IPS-NIHi11 (cell line): ENCODE data around the gene DAZAP2.
"Not testable (repeated sequence)": the region's sequence is repeated elsewhere in the genome, so short reads cannot be mapped to it uniquely, and the experiment has no call there.

ENCODE experiments used
- DNase-seq: peaks from one replicate; pipeline ENCODE4 v3.0.0; 2012; ENCODE audit warnings: mixed read lengths, low spot score

The DAZAP2 gene

DNA sequence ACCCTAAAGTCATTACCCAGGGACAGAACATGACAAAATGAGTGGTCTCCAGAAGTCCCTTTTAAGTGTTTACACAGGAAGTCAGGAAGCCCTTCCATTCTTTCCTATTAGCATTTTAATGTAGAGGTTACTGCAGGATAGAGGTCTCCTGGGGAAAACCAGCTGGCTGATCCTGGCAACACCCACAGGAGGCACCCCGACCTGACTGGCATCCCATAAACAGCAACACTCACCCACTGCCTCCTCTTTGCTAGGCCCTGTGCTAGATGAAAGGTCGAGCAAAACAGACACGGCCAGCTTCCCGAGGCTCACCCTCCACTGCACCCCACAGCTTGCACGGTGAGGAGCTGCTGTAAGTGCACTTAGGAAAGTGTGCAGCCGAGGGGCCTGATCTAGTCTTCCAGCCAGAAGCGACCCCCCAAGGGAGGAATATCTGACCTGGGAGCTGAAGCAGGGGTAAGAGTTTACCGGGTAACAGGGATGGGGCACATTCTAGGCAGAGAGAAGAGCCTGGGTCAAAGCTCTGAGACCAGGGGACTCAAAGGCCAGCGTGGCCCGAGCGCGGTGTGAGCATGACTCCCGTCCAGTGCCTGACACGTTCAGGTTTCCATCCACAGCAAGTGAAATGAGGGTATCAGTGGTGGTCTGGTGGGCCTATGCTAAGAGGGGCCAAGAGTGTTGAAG lies 9.0 kb downstream of the DAZAP2 start:
- no peak for DNase-seq

DNA sequence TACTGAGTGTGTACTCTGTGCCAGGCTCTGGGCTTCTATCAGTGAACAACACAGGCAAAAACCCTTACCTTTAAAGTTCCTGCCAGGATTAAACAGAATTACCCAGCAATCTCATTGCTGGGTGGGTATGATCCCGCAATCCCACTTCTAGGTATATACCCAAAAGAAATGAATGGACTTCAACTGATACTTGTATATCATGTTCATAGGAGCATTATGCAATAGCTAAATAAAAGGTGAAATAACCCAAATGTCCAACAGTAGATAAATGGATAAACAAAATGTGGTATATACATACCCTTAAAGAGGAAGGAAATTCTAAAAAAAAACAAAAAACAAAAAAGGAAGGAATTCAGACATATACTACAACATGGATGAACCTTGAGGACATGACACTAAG lies 14.7 kb downstream of the DAZAP2 start:
- DNase-seq = no peak

DNA sequence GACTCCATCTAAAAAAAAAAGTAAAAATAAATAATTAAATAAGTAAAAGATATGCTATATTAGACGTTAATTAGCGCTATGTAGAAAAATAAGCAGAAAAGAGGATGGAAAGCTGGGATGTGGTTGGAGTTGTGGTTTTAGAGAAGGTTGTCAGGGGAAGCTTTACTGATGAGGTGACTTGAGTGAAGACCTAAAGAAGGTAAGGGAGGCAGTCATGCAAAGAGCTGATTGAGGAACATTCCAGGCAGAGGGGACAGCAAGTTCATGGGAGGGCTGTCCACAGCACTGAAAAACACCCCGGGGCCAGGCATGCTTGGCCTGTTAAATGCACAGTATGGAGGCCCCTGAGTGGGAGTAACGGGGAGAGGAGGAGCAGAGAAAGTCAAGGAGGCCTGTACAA lies 15.9 kb downstream of the DAZAP2 start:
- no peak for DNase-seq

DNA sequence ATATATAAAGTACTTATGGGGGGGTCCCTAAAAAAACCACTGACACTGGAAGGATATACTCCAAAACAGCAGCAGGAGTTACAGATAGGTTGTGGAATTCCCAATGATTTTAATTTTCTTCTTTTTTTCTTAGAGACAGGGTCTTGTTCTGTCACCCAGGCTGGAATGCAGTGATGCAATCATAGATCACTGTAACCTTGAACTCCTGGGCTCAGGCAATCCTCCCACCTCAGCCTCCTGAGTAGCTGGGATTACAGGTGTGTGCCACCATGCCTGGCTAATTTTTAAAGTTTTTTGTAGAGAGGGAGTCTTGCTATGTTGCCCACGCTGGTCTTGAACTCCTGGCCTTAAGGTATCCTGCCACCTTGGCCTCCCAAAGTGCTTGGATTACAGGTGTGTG lies 21.0 kb downstream of the DAZAP2 start:
- not testable (repeated sequence) for DNase-seq

DNA sequence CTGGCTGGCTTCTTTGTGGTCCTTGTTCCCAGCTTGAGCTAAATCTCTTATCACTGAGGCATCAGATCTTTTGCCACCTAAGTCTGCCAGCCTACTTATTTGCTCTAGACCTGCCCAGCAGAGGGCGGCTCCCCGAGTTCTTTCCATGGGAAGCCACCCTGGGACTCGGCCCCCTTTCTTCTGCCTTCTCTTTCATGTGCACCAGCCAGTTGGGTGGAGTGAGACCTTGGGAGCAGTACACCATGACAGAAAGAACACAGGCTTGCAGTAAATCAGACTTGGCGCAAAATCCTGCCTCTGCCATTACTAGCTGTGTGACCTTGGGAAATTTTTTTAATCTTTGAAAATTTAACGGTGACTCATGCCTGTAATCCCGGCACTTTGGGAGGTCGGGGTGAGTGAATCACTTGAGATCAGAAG lies 24.1 kb downstream of the DAZAP2 start:
- peak; percentile 49 for DNase-seq

DNA sequence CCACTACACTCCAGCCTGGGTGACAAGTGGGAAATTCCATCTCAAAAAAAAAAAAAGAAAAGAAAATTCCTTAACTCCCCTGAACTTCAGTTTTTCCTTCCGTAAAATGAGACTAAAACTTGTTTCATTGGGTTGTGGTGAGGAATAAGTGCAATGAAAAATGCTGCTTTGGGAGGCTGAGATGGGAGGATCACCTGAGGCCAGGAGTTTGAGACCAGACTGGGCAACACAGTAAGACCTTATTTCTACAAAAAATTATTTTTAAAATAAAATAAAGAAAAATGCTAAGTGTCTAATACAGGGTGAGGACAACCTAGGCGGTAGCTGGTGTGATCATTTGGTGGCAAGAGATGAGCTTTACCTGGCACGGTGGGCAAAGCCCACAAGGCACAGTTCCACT lies 24.7 kb downstream of the DAZAP2 start:
- DNase-seq = no peak

DNA sequence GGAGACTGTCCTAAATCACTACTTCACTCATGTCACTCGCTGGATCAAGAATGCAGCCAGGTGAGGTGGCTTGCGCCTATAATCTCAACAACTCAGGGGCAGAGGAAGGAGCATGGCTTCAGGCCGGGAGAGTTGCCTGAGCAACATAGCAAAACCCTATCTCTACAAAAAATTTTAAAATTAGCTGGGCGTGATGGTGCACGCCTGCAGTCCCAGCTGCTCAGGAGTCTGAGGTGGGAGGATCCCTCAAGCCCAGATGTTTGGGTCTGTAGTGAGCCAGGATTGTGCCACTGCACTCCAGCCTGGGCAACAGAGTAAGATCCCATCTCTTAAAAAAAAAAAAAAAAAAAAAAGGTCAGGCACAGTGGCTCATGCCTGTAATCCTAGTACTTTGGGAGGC lies 25.7 kb downstream of the DAZAP2 start:
- no peak for DNase-seq

DNA sequence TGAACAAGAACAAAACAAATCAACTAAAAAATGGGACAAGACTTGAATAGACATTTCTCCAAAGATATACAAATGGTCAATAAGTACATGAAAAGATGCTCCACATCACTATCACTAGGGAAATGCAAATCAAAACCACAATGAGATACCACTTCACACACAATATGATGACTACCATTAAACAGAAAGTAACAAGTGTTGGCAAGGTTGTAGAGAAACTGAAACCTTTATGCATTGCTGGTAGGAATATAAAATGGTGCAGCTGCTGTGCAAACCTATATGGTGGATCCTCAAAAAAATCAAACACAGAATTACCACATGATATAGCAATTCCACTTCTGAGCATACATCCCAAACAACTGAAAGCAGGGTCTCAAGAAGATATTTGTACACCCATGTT lies 26.4 kb downstream of the DAZAP2 start:
- DNase-seq = no peak

DNA sequence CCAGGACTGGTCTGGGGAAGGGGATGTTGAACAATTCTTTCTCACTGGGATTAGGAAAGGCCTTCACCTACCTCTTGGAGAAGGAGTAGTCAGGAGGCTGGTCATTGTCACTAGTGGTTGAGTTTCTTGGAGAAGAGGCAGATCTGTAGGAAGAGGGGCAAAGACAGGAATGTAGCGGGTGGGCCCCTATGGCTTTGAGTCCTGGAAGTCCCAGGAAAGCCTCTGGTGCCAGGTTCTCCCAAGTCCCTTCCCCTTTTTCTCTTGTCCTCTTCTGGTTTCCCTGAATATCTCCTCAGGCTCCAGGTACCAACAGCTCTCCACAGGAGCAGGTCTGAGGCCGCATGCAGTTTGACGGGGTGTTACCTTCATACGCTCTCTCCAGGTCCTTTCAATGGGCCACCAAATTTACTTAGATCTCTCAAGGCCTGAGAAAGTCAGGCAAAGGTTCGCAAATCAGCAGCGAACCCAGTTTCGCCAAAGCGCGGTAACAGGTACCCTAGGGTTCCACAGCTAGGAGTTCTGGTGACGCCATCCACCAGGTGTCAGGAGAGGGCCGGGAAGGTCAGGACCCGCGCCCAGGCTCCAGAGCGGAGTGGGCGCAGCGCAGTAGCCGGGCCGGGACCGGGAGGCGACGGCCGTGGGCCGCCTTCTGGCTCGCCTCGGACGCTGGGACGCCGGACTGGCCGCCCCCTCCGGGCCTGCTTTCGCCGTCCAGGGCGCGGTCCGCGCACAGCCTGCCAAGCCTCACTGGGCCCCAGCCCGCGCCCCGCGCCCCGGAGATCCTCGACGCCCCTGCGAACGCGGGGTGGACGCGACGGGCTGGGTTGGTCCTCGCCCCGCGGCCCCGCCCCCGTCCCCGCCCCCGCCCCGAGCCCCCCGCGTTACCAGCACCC lies 30.8 kb downstream of the DAZAP2 start:
- DNase-seq = peak; percentile 87

DNA sequence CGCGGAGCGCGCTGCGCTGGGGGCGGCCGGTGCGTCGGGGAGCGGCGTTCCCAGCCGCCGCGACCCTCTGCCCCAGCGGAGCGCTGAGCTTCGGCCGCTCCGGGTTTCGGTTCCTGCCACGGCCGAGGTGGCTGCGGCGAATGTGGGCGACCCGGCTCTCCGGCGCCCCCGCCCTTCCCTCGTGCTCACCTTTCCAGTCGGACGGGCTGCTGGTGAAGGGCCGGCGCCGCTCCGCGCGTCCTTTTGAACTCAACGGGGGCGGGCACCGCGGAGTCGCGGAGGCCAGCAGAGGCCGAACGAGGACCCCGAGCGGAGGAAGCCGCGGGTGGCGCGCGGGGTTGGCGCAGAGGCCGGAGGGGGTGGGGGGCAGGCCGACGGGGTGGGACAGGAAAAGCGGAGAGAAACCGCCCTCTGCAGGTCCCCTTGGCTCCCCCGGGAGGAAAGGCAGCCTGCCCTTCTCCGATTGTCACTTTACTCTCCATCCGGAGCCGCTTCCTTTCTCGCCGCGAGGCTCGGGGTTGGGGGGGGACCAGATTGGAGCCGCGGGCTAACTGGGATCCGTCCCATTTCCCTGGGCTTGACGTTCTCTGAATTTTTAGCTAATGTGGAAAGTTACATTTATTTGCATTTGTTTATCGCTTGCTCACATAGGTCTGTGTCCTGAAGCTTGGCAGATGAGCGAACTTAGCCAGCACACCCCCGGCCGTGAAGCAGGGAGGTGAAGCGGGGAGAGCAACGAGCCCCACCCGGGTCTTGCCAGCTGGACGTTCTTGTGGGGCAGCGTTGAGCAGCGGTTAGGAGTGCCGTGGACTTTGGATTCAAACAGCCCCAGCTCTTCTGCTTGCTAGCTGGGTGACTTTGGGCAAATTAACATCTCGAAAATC lies 31.7 kb downstream of the DAZAP2 start, which contains the start of gene SMAGP:
Gene SMAGP (minus strand): TSS at position 349 of the 884 bp plus-strand sequence. CDS start 1,137 bp downstream, outside the sequence.
- peak; percentile 89 for DNase-seq

DNA sequence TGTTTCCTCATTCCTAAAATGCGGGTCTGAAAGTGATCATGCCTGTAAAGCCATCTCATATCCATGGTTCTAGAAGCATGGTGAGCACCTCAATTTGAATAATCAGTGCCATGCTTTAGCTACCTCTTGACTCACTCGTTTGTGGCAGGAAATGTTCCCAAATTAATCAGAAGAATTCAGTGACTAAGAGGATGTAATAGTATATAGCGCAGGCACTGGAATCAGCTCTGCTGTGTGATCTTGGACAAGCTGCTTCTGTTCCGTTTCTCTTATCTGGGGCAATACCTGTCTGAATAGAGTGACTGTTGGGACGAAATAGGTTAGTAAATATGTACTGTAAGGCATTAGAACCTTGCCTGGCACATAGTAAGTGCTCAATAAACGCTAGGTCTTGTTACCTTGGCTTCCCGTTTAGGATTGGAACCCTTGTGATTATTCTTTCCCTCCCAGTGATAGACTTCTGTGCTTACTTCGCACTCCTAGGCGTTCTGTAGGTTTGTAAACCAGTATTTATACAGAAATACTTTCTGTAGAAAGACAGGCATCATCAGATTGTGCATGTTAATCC lies 32.4 kb downstream of the DAZAP2 start:
- DNase-seq = no peak

DNA sequence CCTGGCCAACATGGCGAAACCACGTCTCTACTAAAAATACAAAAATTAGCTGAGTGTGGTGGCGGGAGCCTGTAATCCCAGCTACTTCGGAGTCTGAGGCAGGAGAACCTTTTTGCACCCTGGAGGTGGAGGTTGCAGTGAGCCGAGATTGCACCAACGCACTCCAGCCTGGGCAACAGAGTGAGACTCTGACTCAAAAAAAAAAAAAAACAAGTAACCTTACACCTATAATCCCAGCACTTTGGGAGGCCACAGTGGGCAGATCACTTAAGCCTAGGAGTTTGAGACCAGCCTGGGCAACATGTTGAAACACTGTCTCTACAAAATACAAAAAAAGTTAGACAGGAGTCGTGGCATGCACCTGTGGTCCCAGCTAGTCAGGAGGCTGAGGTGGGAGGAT lies 34.2 kb downstream of the DAZAP2 start:
- DNase-seq = not testable (repeated sequence)

DNA sequence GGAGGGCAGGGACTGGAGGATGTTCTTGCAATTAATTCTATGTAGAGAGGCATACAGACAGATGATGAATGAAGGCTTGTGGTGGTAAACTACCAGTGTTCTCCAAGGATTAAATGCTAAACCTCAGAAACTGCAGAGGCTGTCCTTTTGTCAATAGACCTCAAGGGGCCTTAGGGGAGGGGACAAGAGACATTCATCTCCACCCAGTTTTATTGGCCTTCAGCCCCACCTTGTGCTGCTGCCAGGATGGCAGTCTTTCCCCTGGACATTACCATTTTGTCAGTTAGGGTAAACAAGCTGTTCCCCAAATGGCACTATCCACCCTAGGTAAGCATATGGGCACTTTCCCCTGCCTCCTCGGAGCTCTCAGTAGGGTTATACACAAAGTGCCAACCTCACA lies 36.5 kb downstream of the DAZAP2 start:
- no peak for DNase-seq

DNA sequence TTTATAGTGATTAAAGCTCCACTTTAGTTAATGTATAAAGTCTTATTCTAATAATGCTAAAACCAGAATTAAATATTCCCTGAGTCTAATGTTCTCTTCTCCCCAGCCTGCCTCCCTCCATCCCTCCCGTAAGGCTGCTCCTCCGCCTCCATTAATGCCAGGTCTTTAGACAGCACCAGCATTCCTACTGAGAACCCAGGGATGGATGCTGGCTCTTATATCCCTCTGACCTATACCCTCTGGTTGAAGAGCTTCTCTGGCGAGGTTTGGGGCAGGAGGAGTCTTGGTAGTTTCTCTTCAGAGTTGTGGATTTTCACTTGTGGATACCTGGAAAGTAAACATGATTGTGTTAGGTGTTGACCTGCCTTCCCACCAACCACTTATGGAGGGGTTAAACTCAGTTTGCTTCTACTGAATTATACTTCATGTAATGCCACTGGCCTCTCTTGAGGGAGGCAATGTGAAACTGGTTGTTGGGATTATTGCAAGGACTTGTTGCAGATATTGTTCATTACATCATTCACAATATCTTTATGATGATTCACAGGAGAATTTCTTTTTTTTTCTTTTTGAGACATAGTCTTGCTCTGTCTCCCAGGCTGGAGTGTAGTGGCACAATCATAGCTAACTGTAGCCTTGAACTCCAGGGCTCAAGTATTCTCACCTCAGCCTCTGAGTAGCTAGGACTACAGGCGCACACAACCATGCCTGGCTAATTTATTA lies 42.7 kb downstream of the DAZAP2 start:
- DNase-seq = no peak

DNA sequence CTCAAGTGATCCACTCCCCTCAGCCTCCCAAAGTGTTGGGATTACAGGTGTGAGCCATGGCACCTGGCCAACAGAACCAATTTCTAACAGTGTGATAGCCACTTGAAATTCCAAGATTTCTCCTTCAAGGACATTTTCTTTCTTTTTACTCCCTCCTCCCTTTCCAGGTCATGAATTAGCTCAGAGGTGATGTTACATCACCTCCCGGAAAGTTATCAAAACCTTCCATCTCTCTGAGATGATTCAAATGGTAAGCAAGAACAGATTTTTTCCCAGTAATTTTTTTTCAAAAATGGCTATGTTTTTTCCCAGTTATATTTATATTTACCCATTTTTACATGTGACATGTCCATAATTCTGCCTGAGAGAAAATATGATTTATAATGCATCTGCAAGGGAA lies 47.2 kb downstream of the DAZAP2 start:
- no peak for DNase-seq

DNA sequence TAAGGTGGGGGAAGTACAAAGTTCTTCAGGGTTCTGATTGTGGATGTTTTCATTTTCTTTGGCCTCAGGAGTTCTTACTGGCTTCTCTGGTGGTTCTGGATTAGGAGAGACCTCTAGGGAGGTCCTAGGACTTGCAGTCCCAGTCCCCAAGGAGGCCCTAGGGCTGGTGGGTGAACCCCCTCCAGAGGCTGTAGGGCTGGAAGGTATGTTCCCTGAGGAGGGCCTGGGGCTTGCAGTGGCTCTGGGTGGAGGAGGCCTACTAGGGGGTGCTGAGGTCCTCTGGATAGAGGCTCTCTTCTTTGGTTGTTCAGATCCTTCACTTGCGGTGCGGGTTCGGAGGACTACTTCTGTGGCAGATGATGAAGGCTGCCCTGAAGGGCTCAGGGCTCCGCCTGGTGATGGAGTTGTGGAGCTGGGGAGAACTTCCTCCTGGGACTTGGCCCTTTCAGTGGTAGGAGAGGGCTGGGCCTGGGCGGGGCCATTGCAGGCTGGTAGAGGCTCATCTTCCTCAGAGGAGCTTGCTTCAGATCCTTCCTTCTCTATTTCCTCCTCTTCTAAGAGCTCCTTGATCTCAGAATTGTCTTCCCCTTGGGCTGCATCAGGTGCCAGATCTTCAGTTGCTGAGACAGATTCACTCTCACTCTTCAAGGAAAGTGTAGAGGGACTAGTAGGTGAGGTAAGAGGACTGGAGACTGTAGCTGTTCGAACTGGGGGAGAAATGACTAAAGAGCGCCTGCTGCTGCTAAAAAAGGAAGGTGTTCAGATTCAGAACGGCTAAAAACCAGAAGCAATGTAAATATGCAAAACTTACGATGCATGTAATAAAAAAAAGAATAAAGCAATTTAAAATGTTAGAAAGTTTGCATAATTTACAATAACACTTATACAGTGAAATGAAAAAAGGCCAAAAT lies 53.2 kb downstream of the DAZAP2 start:
- not testable (repeated sequence) for DNase-seq
